ENCODE data around the gene FBXO44.

GRCh38 chr1:11658542-11658941, 3.9 kb downstream of the FBXO44 start:
- TF ChIP-seq, protein P1, sequence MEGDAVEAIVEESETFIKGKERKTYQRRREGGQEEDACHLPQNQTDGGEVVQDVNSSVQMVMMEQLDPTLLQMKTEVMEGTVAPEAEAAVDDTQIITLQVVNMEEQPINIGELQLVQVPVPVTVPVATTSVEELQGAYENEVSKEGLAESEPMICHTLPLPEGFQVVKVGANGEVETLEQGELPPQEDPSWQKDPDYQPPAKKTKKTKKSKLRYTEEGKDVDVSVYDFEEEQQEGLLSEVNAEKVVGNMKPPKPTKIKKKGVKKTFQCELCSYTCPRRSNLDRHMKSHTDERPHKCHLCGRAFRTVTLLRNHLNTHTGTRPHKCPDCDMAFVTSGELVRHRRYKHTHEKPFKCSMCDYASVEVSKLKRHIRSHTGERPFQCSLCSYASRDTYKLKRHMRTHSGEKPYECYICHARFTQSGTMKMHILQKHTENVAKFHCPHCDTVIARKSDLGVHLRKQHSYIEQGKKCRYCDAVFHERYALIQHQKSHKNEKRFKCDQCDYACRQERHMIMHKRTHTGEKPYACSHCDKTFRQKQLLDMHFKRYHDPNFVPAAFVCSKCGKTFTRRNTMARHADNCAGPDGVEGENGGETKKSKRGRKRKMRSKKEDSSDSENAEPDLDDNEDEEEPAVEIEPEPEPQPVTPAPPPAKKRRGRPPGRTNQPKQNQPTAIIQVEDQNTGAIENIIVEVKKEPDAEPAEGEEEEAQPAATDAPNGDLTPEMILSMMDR (IDR thresholded peaks at IDR 0.05; ENCODE audit: low read depth, low read length, poor library complexity, severe bottlenecking): no peak
- TF ChIP-seq EZH2phosphoT487 (IDR thresholded peaks at IDR 0.05; ENCODE audit: borderline replicate concordance, low read length): no peak

Measured in DOHH2 (cell line).